Ovary (tissue), 3 donors: ENCODE measurements around the gene INSYN2A.

Experiments
- POLR2A ChIP-seq: fragments of 450-650 bp; IDR thresholded peaks from one replicate; pipeline ENCODE4 v1.6.1; 2017; ENCODE audit warnings: antibody characterized with exemption, mild to moderate bottlenecking, moderate library complexity
- TF ChIP-seq, protein P1 (sequence below), 3 donors: fragments of 450-650 bp in 2 of 3; fragments of 200-600 bp in 1 of 3; IDR thresholded peaks; one replicate each; pipeline versions ENCODE4 v1.5.1 to v1.8.0; 2016 to 2022; ENCODE audit warnings: antibody characterized with exemption in 3 of 3, mild to moderate bottlenecking in 1 of 3
- donor health status: DM: no; HTN: no; CAD: no.

DNA sequence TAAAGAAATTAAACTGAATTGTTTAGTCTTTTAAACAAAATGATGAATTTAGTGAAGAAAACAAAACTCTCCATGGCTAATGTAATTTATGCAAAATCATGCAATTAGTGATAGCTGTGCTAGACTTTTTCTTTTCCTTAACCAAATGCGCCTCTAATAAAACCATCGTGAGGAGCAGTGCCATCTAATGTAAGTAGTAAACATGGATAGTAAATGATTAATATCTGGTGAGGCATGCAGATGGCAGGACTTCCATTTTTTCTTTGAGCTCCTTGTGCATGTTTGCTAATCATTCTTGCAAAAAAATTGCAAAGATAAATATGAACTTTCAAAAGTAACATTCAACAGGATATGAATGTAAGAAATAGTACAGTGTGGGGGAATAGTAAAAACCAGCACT, 2.3 kb downstream of the INSYN2A start:
- no peak for TF ChIP-seq POLR2A
- TF ChIP-seq, protein P1, sequence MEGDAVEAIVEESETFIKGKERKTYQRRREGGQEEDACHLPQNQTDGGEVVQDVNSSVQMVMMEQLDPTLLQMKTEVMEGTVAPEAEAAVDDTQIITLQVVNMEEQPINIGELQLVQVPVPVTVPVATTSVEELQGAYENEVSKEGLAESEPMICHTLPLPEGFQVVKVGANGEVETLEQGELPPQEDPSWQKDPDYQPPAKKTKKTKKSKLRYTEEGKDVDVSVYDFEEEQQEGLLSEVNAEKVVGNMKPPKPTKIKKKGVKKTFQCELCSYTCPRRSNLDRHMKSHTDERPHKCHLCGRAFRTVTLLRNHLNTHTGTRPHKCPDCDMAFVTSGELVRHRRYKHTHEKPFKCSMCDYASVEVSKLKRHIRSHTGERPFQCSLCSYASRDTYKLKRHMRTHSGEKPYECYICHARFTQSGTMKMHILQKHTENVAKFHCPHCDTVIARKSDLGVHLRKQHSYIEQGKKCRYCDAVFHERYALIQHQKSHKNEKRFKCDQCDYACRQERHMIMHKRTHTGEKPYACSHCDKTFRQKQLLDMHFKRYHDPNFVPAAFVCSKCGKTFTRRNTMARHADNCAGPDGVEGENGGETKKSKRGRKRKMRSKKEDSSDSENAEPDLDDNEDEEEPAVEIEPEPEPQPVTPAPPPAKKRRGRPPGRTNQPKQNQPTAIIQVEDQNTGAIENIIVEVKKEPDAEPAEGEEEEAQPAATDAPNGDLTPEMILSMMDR (IDR thresholded peaks at IDR 0.05) = no peak
